ENCODE measurements around the gene ACSBG1.

Gene ACSBG1

GRCh38 chr15:78149805-78150751 is 84.3 kb downstream of the ACSBG1 start:
- ChIA-PET POLR2A (interaction anchor here (0.5 kb wide), 1 partner anchor 12 kb away, joined by 5 read pairs; no protein-coding TSS in a partner anchor), CTCF (interaction anchor here (0.9 to 4.6 kb wide), 9 partner anchors 11 to 90 kb away, joined by 3 to 24 read pairs (median 4); no protein-coding TSS in a partner anchor)
- TF ChIP-seq CTCF (IDR thresholded peaks at IDR 0.05; ENCODE audit: control extremely low read depth, extremely low read depth, low read depth, missing control alignments) = no peak
- DNase-seq (ENCODE audit: extremely low spot score) = no peak

GRCh38 chr15:78149068-78149804 is 85.1 kb downstream of the ACSBG1 start, which contains the start of gene IDH3A:
IDH3A (plus strand) TSS chr15:78149362; CDS start chr15:78149404, 42 bp downstream.
- no peak for TF ChIP-seq CTCF (IDR thresholded peaks at IDR 0.05; ENCODE audit: control extremely low read depth, extremely low read depth, low read depth, missing control alignments)
- peak; percentile 99 for DNase-seq (ENCODE audit: extremely low spot score)
- CTCF ChIA-PET = interaction anchor here (0.8 to 4.6 kb wide), 12 partner anchors 10 to 190 kb away, joined by 3 to 24 read pairs (median 4); partner anchors contain the start of gene CIB2
- POLR2A ChIA-PET = no interaction called here

- TF ChIP-seq CTCF (IDR thresholded peaks at IDR 0.05; ENCODE audit: control extremely low read depth, extremely low read depth, low read depth, missing control alignments) = no peak
- POLR2A ChIA-PET = interaction anchor here (0.7 kb wide), 1 partner anchor 49 kb away, joined by 5 read pairs; no protein-coding TSS in a partner anchor
- DNase-seq (ENCODE audit: extremely low spot score) = no peak
- CTCF ChIA-PET = interaction anchor here (0.8 to 4.6 kb wide), 11 partner anchors 8 to 189 kb away, joined by 3 to 24 read pairs (median 3); partner anchors contain the start of gene CIB2
These were observed 85.8 kb downstream of the ACSBG1 start for GRCh38 chr15:78148392-78149067.

- POLR2A ChIA-PET = no interaction called here
- CTCF ChIA-PET = interaction anchor here (1.0 to 4.6 kb wide), 9 partner anchors 9 to 188 kb away, joined by 3 to 24 read pairs (median 3); partner anchors contain the start of gene CIB2
- no peak for DNase-seq (ENCODE audit: extremely low spot score)
- no peak for TF ChIP-seq CTCF (IDR thresholded peaks at IDR 0.05; ENCODE audit: control extremely low read depth, extremely low read depth, low read depth, missing control alignments)
These were observed 86.8 kb downstream of the ACSBG1 start for GRCh38 chr15:78147566-78147965.

GRCh38 chr15:78146425-78147154 is 87.8 kb downstream of the ACSBG1 start:
- DNase-seq (ENCODE audit: extremely low spot score) = no peak
- POLR2A ChIA-PET = no interaction called here
- TF ChIP-seq CTCF (IDR thresholded peaks at IDR 0.05; ENCODE audit: control extremely low read depth, extremely low read depth, low read depth, missing control alignments) = no peak
- CTCF ChIA-PET = interaction anchor here (1.0 to 4.6 kb wide), 5 partner anchors 16 to 187 kb away, joined by 3 to 24 read pairs (median 9); partner anchors contain the start of gene CIB2

Measured in GM10248 (cell line).